ENCODE results near the gene HABP4. TPM values are rescaled to one million over a fixed set of nuclear protein-coding genes. Genes with fewer than 3 reads are reported as not detected.

Gene HABP4
- total and polyA plus RNA-seq, 9 of the 15 experiments (the other 6 are each of a cell fraction or from before 2014, with no cell fraction given), result 0.38 to 2.4 (median 1.9) TPM

- peak; percentile 61 for TF ChIP-seq PHF20 (IDR thresholded peaks at IDR 0.05; ENCODE audit: partially characterized antibody)
- peak; percentile 90 for TF ChIP-seq SIN3B (IDR thresholded peaks at IDR 0.05; ENCODE audit: low read depth)
- TF ChIP-seq RREB1 (CRISPR knock-in tag; IDR thresholded peaks at IDR 0.05), result 0 out of 2 replicates have a peak, but pooled peaks have one; percentile 58
- TF ChIP-seq ZNF395 (CRISPR knock-in tag; IDR thresholded peaks at IDR 0.05), result peak; percentile 59; the same call in 1 of the 2 replicates
- peak; percentile 33 for TF ChIP-seq NEUROD1 (IDR thresholded peaks at IDR 0.05; ENCODE audit: borderline replicate concordance, low read depth, low read length, partially characterized antibody)
- 0 out of 2 replicates have a peak, but pooled peaks have one; percentile 21 for TF ChIP-seq TCFL5 (CRISPR knock-in tag; conservative IDR thresholded peaks at IDR 0.05)
- TF ChIP-seq CEBPG (CRISPR knock-in tag; IDR thresholded peaks at IDR 0.05), result no peak
- no peak for TF ChIP-seq CEBPG (tag; conservative IDR thresholded peaks at IDR 0.05 in 1 of 2, IDR thresholded peaks at IDR 0.05 in 1 of 2)
- peak; percentile 99 for TF ChIP-seq CREM (IDR thresholded peaks at IDR 0.05; ENCODE audit: low read depth)
- peak; percentile 90 to 96 for TF ChIP-seq MNT (conservative IDR thresholded peaks at IDR 0.05)
- no peak for TF ChIP-seq NCOA6 (IDR thresholded peaks at IDR 0.05)
- peak; percentile 93 for TF ChIP-seq E2F3 (CRISPR knock-in tag; IDR thresholded peaks at IDR 0.05)
- TF ChIP-seq TAF7 (tag; IDR thresholded peaks at IDR 0.05), result no peak
- TF ChIP-seq ZNF140 (CRISPR knock-in tag; IDR thresholded peaks at IDR 0.05), result no peak
- TF ChIP-seq ZNF445 (CRISPR knock-in tag; IDR thresholded peaks at IDR 0.05; ENCODE audit: low read depth), result no peak
- TF ChIP-seq NCOA2 (IDR thresholded peaks at IDR 0.05; ENCODE audit: partially characterized antibody in 2 of 2), result no peak
- TF ChIP-seq ELF2 (CRISPR knock-in tag; IDR thresholded peaks at IDR 0.05), result no peak
- peak; percentile 78 for TF ChIP-seq MITF (IDR thresholded peaks at IDR 0.05)
- peak; percentile 55 for TF ChIP-seq KHSRP (IDR thresholded peaks at IDR 0.05)
Measured at GRCh38 chr9:96417051-96417586, 32.9 kb upstream of the HABP4 start (continued).
